Measurements from ENCODE around the gene RSU1. TPM values are rescaled to one million over a fixed set of nuclear protein-coding genes. Genes with fewer than 3 reads are reported as not detected.

Gene RSU1
- polyA plus RNA-seq, 1 experiment, result 277 TPM

GRCh38 chr10:16586358-16587138 lies 230.7 kb downstream of the RSU1 start:
- no peak for DNase-seq (ENCODE audit: low read depth)
- ChIA-PET POLR2A (no interaction called here), CTCF (no interaction called here)
- Histone ChIP-seq H3K4me3 (ENCODE audit: low read depth, low read length) (no peak overlapping the region), H3K36me3 (ENCODE audit: control insufficient read depth, insufficient read depth, low read length) (no peaks in the 10 kb centered on the region), H3K27me3 (ENCODE audit: control insufficient read depth, insufficient read depth, low read length) (no peaks in the 10 kb centered on the region)
- TF ChIP-seq CTCF (IDR thresholded peaks at IDR 0.05; ENCODE audit: insufficient read depth, low read depth, low read length), result no peak

- ChIA-PET CTCF (interaction anchor here (0.8 to 1.2 kb wide), 2 partner anchors 10 to 40 kb away, joined by 3 to 4 read pairs; no protein-coding TSS in a partner anchor), POLR2A (no interaction called here)
- Histone ChIP-seq H3K36me3 (ENCODE audit: control insufficient read depth, insufficient read depth, low read length) (no peaks in the 10 kb centered on the region), H3K27me3 (ENCODE audit: control insufficient read depth, insufficient read depth, low read length) (no peaks in the 10 kb centered on the region), H3K4me3 (ENCODE audit: low read depth, low read length) (no peak overlapping the region)
- no peak for DNase-seq (ENCODE audit: low read depth)
- TF ChIP-seq CTCF (IDR thresholded peaks at IDR 0.05; ENCODE audit: insufficient read depth, low read depth, low read length), result no peak
Observed at GRCh38 chr10:16585103-16585502, 232.1 kb downstream of the RSU1 start.

- CTCF ChIA-PET, result interaction anchor here (1.9 kb wide), 1 partner anchor 9 kb away, joined by 4 read pairs; no protein-coding TSS in a partner anchor
- DNase-seq (ENCODE audit: low read depth), result no peak
- POLR2A ChIA-PET, result no interaction called here
- Histone ChIP-seq H3K4me3 (ENCODE audit: low read depth, low read length) (no peak overlapping the region), H3K27me3 (ENCODE audit: control insufficient read depth, insufficient read depth, low read length) (no peaks in the 10 kb centered on the region), H3K36me3 (ENCODE audit: control insufficient read depth, insufficient read depth, low read length) (no peaks in the 10 kb centered on the region)
- no peak for TF ChIP-seq CTCF (IDR thresholded peaks at IDR 0.05; ENCODE audit: insufficient read depth, low read depth, low read length)
Observed at GRCh38 chr10:16583382-16583781, 233.8 kb downstream of the RSU1 start.

GRCh38 chr10:16581202-16581601 lies 236.0 kb downstream of the RSU1 start:
- no peak for DNase-seq (ENCODE audit: low read depth)
- ChIA-PET CTCF (no interaction called here), POLR2A (no interaction called here)
- Histone ChIP-seq H3K4me3 (ENCODE audit: low read depth, low read length) (no peak overlapping the region), H3K27me3 (ENCODE audit: control insufficient read depth, insufficient read depth, low read length) (no peaks in the 10 kb centered on the region), H3K36me3 (ENCODE audit: control insufficient read depth, insufficient read depth, low read length) (no peaks in the 10 kb centered on the region)
- TF ChIP-seq CTCF (IDR thresholded peaks at IDR 0.05; ENCODE audit: insufficient read depth, low read depth, low read length), result no peak

- Histone ChIP-seq H3K4me3 (ENCODE audit: low read depth, low read length) (no peak overlapping the region), H3K36me3 (ENCODE audit: control insufficient read depth, insufficient read depth, low read length) (no peaks in the 10 kb centered on the region), H3K27me3 (ENCODE audit: control insufficient read depth, insufficient read depth, low read length) (no peaks in the 10 kb centered on the region)
- ChIA-PET CTCF (interaction anchor here (0.6 kb wide), 1 partner anchor 172 kb away, joined by 4 read pairs; no protein-coding TSS in a partner anchor), POLR2A (no interaction called here)
- TF ChIP-seq CTCF (IDR thresholded peaks at IDR 0.05; ENCODE audit: insufficient read depth, low read depth, low read length), result no peak
- no peak for DNase-seq (ENCODE audit: low read depth)
Observed at GRCh38 chr10:16570731-16571130, 246.5 kb downstream of the RSU1 start.
